HFFc6 (cell line): ENCODE measurements around the gene IRF2BP1. TPM values are rescaled to one million over a fixed set of nuclear protein-coding genes. Genes with fewer than 3 reads are reported as not detected.

ENCODE experiments used
- DNase-seq: peaks from one replicate; pipeline ENCODE4 v3.0.0-alpha.2; 2018
- H3K27ac Mint-ChIP-seq: 2 replicates; pipeline ENCODE4 v1.8.0; 2020; ENCODE audit warnings: mild to moderate bottlenecking, mixed read lengths
- H3K27me3 Mint-ChIP-seq: 2 replicates; pipeline ENCODE4 v1.8.0; 2021; ENCODE audit warnings: mild to moderate bottlenecking, moderate library complexity, mixed read lengths; ENCODE audit not compliant: insufficient read depth
- H3K36me3 Mint-ChIP-seq: 2 replicates; pipeline ENCODE4 v1.8.0; 2021; ENCODE audit warnings: low read depth, mixed read lengths
- H3K4me1 Mint-ChIP-seq: 2 replicates; pipeline ENCODE4 v1.8.0; 2020; ENCODE audit warnings: low read depth, mixed read lengths
- H3K4me3 Mint-ChIP-seq: 2 replicates; pipeline ENCODE4 v1.8.0; 2020; ENCODE audit warnings: mild to moderate bottlenecking, moderate library complexity, mixed read lengths
- H3K9me3 Mint-ChIP-seq: 2 replicates; pipeline ENCODE4 v1.8.0; 2020; ENCODE audit warnings: mild to moderate bottlenecking, mixed read lengths
- total RNA-seq, 6 experiments: library from RNA; stranded (reverse); fragmentation: NEBNext Ultra II Directional; extraction: Animal tissue kit (Norgen Biotek cat#: 25700); gene quantifications; 2 replicates in 1 of 6; 3 replicates in 5 of 6; pipeline ENCODE4 v1.2.3, GENCODE V29; 2021
- TF ChIP-seq, protein P1 (sequence below): fragments of 200-600 bp; sonication (generic); IDR thresholded peaks from 2 replicates; pipeline ENCODE4 v1.5.0; 2021; ENCODE audit warnings: antibody characterized with exemption, mild to moderate bottlenecking

The IRF2BP1 gene
- total RNA-seq, 6 experiments from 2014 or later, result 19.3 to 25.0 (median 21.8) TPM

DNA sequence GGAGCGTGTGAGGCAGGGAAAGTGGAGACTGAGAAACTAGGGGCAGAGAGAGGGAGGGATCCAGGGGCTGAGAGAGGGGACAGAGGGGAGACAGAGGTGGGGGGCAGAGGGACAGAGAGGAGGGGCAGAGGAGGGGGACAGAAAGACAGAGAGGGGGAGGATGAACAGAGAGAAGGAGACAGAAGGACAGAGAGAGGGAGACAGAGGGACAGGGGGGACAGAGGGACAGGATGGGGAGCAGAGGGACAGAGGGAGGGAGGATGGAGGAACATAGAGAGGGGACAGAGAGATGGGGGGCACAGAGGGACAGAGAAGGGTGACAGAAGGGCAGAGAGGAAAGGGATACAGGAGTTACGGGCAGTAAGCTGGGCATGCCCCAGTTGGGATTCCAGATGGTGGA, 43.3 kb upstream of the IRF2BP1 start:
- Mint-ChIP-seq H3K27ac (no peak overlapping the region), H3K9me3 (no peaks in the 10 kb centered on the region; the same call in 1 of the 2 replicates), H3K4me3 (no peak overlapping the region), H3K36me3 (no peaks in the 10 kb centered on the region), H3K4me1 (peaks cover 7% of the 10 kb centered on the region), H3K27me3 (peaks cover 14% of the 10 kb centered on the region)
- no peak for DNase-seq
- TF ChIP-seq, protein P1, sequence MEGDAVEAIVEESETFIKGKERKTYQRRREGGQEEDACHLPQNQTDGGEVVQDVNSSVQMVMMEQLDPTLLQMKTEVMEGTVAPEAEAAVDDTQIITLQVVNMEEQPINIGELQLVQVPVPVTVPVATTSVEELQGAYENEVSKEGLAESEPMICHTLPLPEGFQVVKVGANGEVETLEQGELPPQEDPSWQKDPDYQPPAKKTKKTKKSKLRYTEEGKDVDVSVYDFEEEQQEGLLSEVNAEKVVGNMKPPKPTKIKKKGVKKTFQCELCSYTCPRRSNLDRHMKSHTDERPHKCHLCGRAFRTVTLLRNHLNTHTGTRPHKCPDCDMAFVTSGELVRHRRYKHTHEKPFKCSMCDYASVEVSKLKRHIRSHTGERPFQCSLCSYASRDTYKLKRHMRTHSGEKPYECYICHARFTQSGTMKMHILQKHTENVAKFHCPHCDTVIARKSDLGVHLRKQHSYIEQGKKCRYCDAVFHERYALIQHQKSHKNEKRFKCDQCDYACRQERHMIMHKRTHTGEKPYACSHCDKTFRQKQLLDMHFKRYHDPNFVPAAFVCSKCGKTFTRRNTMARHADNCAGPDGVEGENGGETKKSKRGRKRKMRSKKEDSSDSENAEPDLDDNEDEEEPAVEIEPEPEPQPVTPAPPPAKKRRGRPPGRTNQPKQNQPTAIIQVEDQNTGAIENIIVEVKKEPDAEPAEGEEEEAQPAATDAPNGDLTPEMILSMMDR, result no peak

DNA sequence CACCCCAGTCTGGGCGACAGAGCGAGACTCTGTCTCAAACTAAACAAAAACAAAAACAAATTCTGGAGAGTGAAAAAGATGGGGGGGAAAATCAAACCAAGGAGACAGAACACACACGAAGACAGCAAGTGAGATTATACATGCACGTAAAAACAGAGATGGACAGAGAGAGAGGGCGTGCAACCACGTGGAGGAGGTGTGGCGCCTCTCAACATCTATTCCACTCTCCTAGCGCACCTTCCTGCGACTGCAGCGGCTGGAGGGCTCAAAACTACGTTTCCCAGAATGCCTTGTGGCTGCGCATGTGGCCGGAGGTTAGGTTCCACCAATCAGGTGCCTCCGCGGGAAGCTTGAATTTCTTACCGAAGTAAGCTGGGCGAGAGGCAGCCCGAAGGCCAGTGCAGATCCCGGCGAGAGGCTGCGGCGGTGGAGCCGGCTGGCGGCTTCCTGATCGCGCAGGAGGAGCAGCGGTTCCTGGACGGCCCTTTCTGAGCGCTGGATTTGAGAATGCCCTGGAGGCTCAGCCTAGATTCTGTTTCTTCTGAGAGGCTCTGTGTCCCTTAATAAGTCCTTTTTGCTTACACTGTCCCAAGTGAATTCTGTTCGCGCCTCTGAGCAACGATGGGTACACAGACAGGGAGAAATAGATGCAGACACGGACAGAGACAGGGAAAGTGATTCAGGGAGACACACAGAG, 41.8 kb upstream of the IRF2BP1 start:
- Mint-ChIP-seq H3K4me3 (peak overlapping the region; percentile 58), H3K27ac (peak overlapping the region; percentile 34; the same call in 1 of the 2 replicates), H3K4me1 (peaks cover 7% of the 10 kb centered on the region), H3K9me3 (no peaks in the 10 kb centered on the region; the same call in 1 of the 2 replicates), H3K36me3 (no peaks in the 10 kb centered on the region), H3K27me3 (peaks cover 16% of the 10 kb centered on the region)
- peak; percentile 78 for DNase-seq
- TF ChIP-seq, protein P1, result no peak

DNA sequence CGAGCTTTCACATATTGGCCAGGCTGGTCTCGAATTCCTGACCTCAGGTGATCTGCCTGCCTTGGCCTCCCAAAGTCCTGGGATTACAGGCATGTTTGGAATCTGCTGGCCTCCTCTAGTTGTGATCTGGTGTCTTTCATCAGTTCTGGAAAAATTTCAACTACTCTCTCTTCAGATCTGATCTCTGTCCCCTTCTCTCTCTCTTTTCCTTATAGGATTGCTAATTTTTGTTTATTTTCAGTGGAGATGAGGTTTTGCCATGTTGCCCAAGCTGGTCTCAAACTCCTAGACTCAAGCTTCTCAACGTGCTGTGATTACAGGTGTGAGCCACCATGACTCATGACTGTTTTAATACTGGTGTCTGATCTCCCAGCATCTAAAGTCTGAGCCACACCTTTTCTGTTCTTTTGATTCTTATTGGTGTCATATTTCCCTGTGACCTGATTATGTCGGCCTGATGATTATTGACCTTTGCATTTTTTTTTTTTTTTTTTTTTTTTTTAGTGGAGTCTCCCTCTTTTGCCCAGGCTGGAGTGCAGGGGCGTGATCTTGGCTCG, 39.0 kb upstream of the IRF2BP1 start:
- Mint-ChIP-seq H3K9me3 (no peaks in the 10 kb centered on the region; the same call in 1 of the 2 replicates), H3K27me3 (peaks cover 11% of the 10 kb centered on the region), H3K4me3 (no peak overlapping the region), H3K4me1 (peaks cover 7% of the 10 kb centered on the region), H3K27ac (no peak overlapping the region), H3K36me3 (no peaks in the 10 kb centered on the region)
- DNase-seq, result no peak
- TF ChIP-seq, protein P1, result no peak

DNA sequence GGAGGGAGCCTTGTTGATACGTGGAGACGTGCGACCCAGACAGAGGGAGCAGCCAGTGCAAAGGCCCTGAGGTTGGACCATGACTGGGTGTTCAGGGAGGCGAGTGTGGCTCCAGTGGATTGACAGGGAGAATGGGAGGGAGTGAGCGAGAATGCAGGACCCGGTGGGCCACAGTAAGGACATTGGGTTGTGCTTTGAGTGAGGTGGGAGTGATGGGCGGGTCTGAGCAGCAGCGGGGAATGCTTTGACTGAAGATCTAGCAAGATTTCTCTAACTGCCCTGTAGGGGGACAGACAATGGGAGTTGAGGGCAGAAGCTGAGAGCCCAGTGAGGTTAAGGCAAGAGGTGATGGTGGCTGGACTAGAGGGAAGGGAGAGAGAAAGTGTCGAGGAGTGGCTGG, 36.3 kb upstream of the IRF2BP1 start:
- no peak for DNase-seq
- H3K27me3 Mint-ChIP-seq, result peaks cover 23% of the 10 kb centered on the region
- H3K4me3 Mint-ChIP-seq, result no peak overlapping the region
- TF ChIP-seq, protein P1, result peak; percentile 54
- H3K27ac Mint-ChIP-seq, result no peak overlapping the region
- no peaks in the 10 kb centered on the region; the same call in 1 of the 2 replicates for H3K4me1 Mint-ChIP-seq
- no peaks in the 10 kb centered on the region for H3K36me3 Mint-ChIP-seq
- H3K9me3 Mint-ChIP-seq, result no peaks in the 10 kb centered on the region; the same call in 1 of the 2 replicates

DNA sequence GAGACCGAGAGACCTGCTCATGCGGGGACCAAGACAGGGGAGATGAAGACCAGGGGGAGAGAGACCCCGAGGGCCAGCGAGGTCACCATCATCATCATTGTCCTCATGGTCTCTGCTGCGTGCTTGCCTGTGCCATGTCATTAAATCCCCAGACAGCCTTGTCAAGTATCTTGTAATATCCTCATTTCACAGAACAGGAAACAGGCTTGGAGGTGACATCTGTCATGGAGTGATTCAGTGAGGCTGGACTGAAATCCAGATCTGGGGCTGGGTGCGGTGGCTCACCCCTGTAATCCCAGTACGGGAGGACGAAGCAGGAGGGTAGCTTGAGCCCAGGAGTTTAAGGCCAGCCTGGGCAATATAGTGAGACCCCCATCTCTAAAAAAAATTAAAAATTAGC, 34.5 kb upstream of the IRF2BP1 start:
- TF ChIP-seq, protein P1, result no peak
- Mint-ChIP-seq H3K4me1 (no peaks in the 10 kb centered on the region), H3K9me3 (no peaks in the 10 kb centered on the region; the same call in 1 of the 2 replicates), H3K27ac (no peak overlapping the region), H3K27me3 (peaks cover 28% of the 10 kb centered on the region), H3K36me3 (no peaks in the 10 kb centered on the region), H3K4me3 (no peak overlapping the region)
- no peak for DNase-seq
